B cell (primary cell): ENCODE data around the gene FSIP1. TPM values are rescaled to one million over a fixed set of nuclear protein-coding genes. Genes with fewer than 3 reads are reported as not detected.

ENCODE experiments used
- ATAC-seq: fragments of 200-7000 bp; cut with Tn5 transposase; one replicate; pipeline ENCODE4 v1.10.0; 2021; ENCODE audit warnings: low read depth, mild to moderate bottlenecking, moderate number of reproducible peaks, moderate library complexity
- CTCF ChIA-PET: fragments of 350-600 bp; sonication (Branson Sonifier 250); formaldehyde crosslinking; loops from one replicate; lab custom pipeline; 2021; ENCODE audit warnings: antibody characterized with exemption, inconsistent platforms; lab: Charles Lee
- POLR2A ChIA-PET: fragments of 350-600 bp; sonication (Branson Sonifier 250); formaldehyde crosslinking; loops from one replicate; lab custom pipeline; 2021; ENCODE audit warnings: antibody characterized with exemption; lab: Charles Lee
- DNase-seq: peaks from one replicate; pipeline ENCODE4 v3.0.0; 2013
- H2AFZ ChIP-seq: 2 replicates; pipeline ENCODE4 v1.6.1; 2012; ENCODE audit warnings: mild to moderate bottlenecking, low read depth, low read length; ENCODE audit not compliant: insufficient read depth, poor library complexity, severe bottlenecking
- H3K27ac ChIP-seq, 2 donors: 1 replicate in 1 of 2; 2 replicates in 1 of 2; pipeline ENCODE4 v1.5.1; 2012 to 2013; ENCODE audit warnings: low read length in 2 of 2, mild to moderate bottlenecking in 2 of 2, moderate library complexity in 1 of 2
- H3K27me3 ChIP-seq, 4 experiments: fragments of 200-600 bp in 1 of 4; sonication (generic) in 1 of 4; replicated peaks in 1 of 4; 1 replicate in 2 of 4; 2 replicates in 2 of 4; pipeline versions ENCODE4 v1.6.1 to v1.7.0; 2013 to 2016; ENCODE audit warnings: low read length in 3 of 4, mild to moderate bottlenecking in 2 of 4, mixed read lengths in 1 of 4, moderate library complexity in 1 of 4; ENCODE audit not compliant: insufficient read depth in 4 of 4, control insufficient read depth in 3 of 4; ENCODE audit errors: control extremely low read depth in 1 of 4
- H3K36me3 ChIP-seq, 2 experiments: replicated peaks in 1 of 2; 1 replicate in 1 of 2; 2 replicates in 1 of 2; pipeline versions ENCODE4 v1.6.1 to v1.7.1; 2013; ENCODE audit warnings: low read length in 1 of 2; ENCODE audit not compliant: insufficient read depth in 2 of 2, control insufficient read depth in 1 of 2; ENCODE audit errors: control extremely low read depth in 1 of 2, extremely low read depth in 1 of 2
- H3K4me1 ChIP-seq, 2 donors: fragments of 200-600 bp in 1 of 2; sonication (generic) in 1 of 2; 1 replicate in 1 of 2; 2 replicates in 1 of 2; pipeline versions ENCODE4 v1.5.1 to v1.6.1; 2013 to 2017; ENCODE audit warnings: low read length in 2 of 2; ENCODE audit not compliant: control insufficient read depth in 2 of 2, insufficient read depth in 2 of 2
- H3K4me2 ChIP-seq: replicated peaks from 2 replicates; pipeline ENCODE3; 2012; ENCODE audit warnings: mild to moderate bottlenecking, low read depth, low read length; ENCODE audit not compliant: poor library complexity, severe bottlenecking
- H3K4me3 ChIP-seq, 5 experiments: fragments of 200-600 bp in 1 of 5; sonication (generic) in 1 of 5; 1 replicate in 3 of 5; 2 replicates in 2 of 5; pipeline versions ENCODE4 v1.5.1 to v1.7.0; 2011 to 2016; ENCODE audit warnings: low read length in 4 of 5, mild to moderate bottlenecking in 4 of 5, low read depth in 2 of 5, control low read depth in 1 of 5, moderate library complexity in 1 of 5; ENCODE audit not compliant: insufficient read depth in 1 of 5; ENCODE audit errors: control extremely low read depth in 1 of 5, extremely low read depth in 1 of 5
- H3K79me2 ChIP-seq: fragments of 200-600 bp; sonication (generic); one replicate; pipeline ENCODE4 v1.6.0; 2016; ENCODE audit warnings: low read length; ENCODE audit not compliant: control insufficient read depth, insufficient read depth
- H3K9ac ChIP-seq: fragments of 200-600 bp; sonication (generic); 2 replicates; pipeline ENCODE4 v1.6.1; 2017; ENCODE audit warnings: mild to moderate bottlenecking, low read length, moderate library complexity
- H3K9me3 ChIP-seq, 3 donors: one replicate each; pipeline versions ENCODE4 v1.6.1 to v1.7.1; 2013; ENCODE audit warnings: low read length in 2 of 3; ENCODE audit not compliant: control insufficient read depth in 2 of 3, insufficient read depth in 1 of 3; ENCODE audit errors: control extremely low read depth in 1 of 3
- H4K20me1 ChIP-seq: 2 replicates; pipeline ENCODE4 v1.6.0; 2012; ENCODE audit warnings: mild to moderate bottlenecking, low read length; ENCODE audit not compliant: insufficient read depth, control insufficient read depth, poor library complexity, severe bottlenecking
- H3K27ac Mint-ChIP-seq: one replicate; pipeline ENCODE4 v1.8.0; 2021; ENCODE audit warnings: mixed read lengths
- H3K27me3 Mint-ChIP-seq: one replicate; pipeline ENCODE4 v1.8.0; 2021; ENCODE audit warnings: mixed read lengths
- H3K4me1 Mint-ChIP-seq: one replicate; pipeline ENCODE4 v1.8.0; 2021; ENCODE audit warnings: mixed read lengths
- H3K4me3 Mint-ChIP-seq: one replicate; pipeline ENCODE4 v1.8.0; 2021; ENCODE audit warnings: mixed read lengths
- H3K9me3 Mint-ChIP-seq: one replicate; pipeline ENCODE4 v1.8.0; 2022; ENCODE audit warnings: mixed read lengths; ENCODE audit not compliant: insufficient read depth
- CTCF ChIP-seq: fragments of 200-600 bp; IDR thresholded peaks from one replicate; pipeline ENCODE4 v1.8.0; 2022; ENCODE audit warnings: antibody characterized with exemption, mild to moderate bottlenecking
- EZH2 ChIP-seq: IDR thresholded peaks from 2 replicates; pipeline ENCODE4 v1.6.1; 2012; ENCODE audit warnings: borderline replicate concordance, low read depth, mild to moderate bottlenecking, moderate library complexity, low read length; ENCODE audit not compliant: insufficient read depth, poor library complexity, severe bottlenecking
- WGBS: methylation state at CpG from one replicate; pipeline ENCODE4 v1.1.5; 2013; ENCODE audit warnings: missing lambda C conversion rate; ENCODE audit not compliant: insufficient coverage; 5-methylcytosine and 5-hydroxymethylcytosine counted together
- intact Hi-C: fragments of 100-400 bp; cut with micrococcal nuclease; formaldehyde crosslinking; loops from one replicate; pipeline ENCODE4 v1.10.0; 2022
- polyA plus RNA-seq: library from polyadenylated mRNA; depleted of rRNA; stranded (reverse); fragments of >200 nt; gene quantifications from 2 replicates; pipeline ENCODE4 v1.2.3, GENCODE V29; 2012
- total RNA-seq, 2 donors: library from RNA; stranded (reverse); fragments of 120-200 nt in 1 of 2; gene quantifications; 1 replicate in 1 of 2; 2 replicates in 1 of 2; pipeline versions ENCODE4 v1.2.3 to v1.2.4, GENCODE V29; 2013 to 2022

Gene FSIP1
- total and polyA plus RNA-seq, 2 donors (not counting 1 experiment from before 2014, with no cell fraction given): 0.19 to 0.49 TPM

GRCh38 chr15:39684233-39684632, 98.4 kb downstream of the FSIP1 start:
- no peak overlapping the region for H3K4me3 ChIP-seq
- CTCF ChIA-PET: interaction anchor here (0.9 to 1.3 kb wide), 4 partner anchors 69 to 654 kb away, joined by 3 to 4 read pairs (median 4); no protein-coding TSS in a partner anchor
- H3K4me2 ChIP-seq: no peak overlapping the region
- no peak overlapping the region for H2AFZ ChIP-seq
- intact Hi-C loops: no loop called here
- no peaks in the 10 kb centered on the region for H3K9me3 ChIP-seq
- H3K9ac ChIP-seq: no peak overlapping the region
- H3K36me3 ChIP-seq: no peaks in the 10 kb centered on the region
- H3K27me3 Mint-ChIP-seq: no peaks in the 10 kb centered on the region
- H3K79me2 ChIP-seq: no peaks in the 10 kb centered on the region
- TF ChIP-seq CTCF (no peak), EZH2 (no peak)
- POLR2A ChIA-PET: no interaction called here
- no peaks in the 10 kb centered on the region for H3K27me3 ChIP-seq
- H3K27ac ChIP-seq: no peak overlapping the region
- no peaks in the 10 kb centered on the region for H3K4me1 ChIP-seq
- ATAC-seq (no peak), DNase-seq (no peak)
- no CpG with 5 or more reads among the region's 3 CpGs for WGBS
- no peaks in the 10 kb centered on the region for H3K9me3 Mint-ChIP-seq
- H3K27ac Mint-ChIP-seq: no peak overlapping the region
- no peaks in the 10 kb centered on the region for H4K20me1 ChIP-seq
- H3K4me3 Mint-ChIP-seq: no peak overlapping the region
- no peaks in the 10 kb centered on the region for H3K4me1 Mint-ChIP-seq

- Histone ChIP-seq H3K9me3 (no peaks in the 10 kb centered on the region), H3K9ac (no peak overlapping the region), H3K27ac (no peak overlapping the region), H4K20me1 (no peaks in the 10 kb centered on the region), H3K4me1 (no peaks in the 10 kb centered on the region), H2AFZ (no peak overlapping the region), H3K4me3 (no peak overlapping the region), H3K79me2 (no peaks in the 10 kb centered on the region), H3K36me3 (no peaks in the 10 kb centered on the region), H3K27me3 (no peaks in the 10 kb centered on the region), H3K4me2 (no peak overlapping the region)
- ATAC-seq (no peak), DNase-seq (no peak)
- TF ChIP-seq EZH2 (no peak), CTCF (no peak)
- no peaks in the 10 kb centered on the region for H3K4me1 Mint-ChIP-seq
- POLR2A ChIA-PET: no interaction called here
- no peaks in the 10 kb centered on the region for H3K9me3 Mint-ChIP-seq
- no peaks in the 10 kb centered on the region for H3K27me3 Mint-ChIP-seq
- no peak overlapping the region for H3K4me3 Mint-ChIP-seq
- WGBS: 94% methylated on average over 2 of the region's 2 CpGs
- H3K27ac Mint-ChIP-seq: no peak overlapping the region
- intact Hi-C loops: no loop called here
- CTCF ChIA-PET: no interaction called here
Measured at GRCh38 chr15:39682366-39682765, 100.3 kb downstream of the FSIP1 start.
